ENCODE results near the gene FTO. TPM values are rescaled to one million over a fixed set of nuclear protein-coding genes. Genes with fewer than 3 reads are reported as not detected.

The FTO gene
- total and polyA plus RNA-seq, 3 donors from 2014 or later, result 32.4 to 64.7 (median 50.3) TPM

DNA sequence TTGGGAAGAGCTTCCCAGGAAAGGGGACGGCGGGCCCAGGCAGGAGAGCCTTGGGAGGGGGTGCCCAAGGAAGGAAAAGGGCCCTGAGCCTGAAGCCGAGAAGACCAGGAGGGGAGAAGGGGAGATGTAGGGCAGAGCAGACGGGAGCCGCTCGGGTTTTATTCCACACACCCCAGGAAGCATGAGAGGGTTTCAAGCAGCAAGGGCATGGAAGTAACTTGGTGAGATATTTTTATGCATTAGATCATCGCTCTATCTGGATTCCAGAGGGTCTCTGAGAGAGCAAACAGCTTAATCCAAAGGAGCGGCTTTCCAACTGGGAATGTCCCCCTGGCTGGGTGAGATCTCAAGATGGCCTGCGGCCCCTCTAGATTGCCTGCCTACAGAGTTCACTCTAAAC is 411.6 kb downstream of the FTO start:
- Histone ChIP-seq H3K4me3 (no peak overlapping the region), H3K9me3 (no peaks in the 10 kb centered on the region), H3K27me3 (no peaks in the 10 kb centered on the region), H3K27ac (no peak overlapping the region), H3K36me3 (ENCODE audit: low read depth, missing control alignments) (no peaks in the 10 kb centered on the region), H3K4me1 (no peaks in the 10 kb centered on the region)
- no peak for DNase-seq
- 91 to 92% methylated on average over 9 of the region's 9 CpGs for WGBS, 2 donors
- intact Hi-C loops (cut with DNase I; ENCODE audit: low total_unique reads), result loop anchor here (5.0 kb wide), 1 partner anchor 987 kb away; no protein-coding TSS in a partner anchor
- TF ChIP-seq POLR2A (IDR thresholded peaks at IDR 0.05), result no peak
- TF ChIP-seq, protein P1, sequence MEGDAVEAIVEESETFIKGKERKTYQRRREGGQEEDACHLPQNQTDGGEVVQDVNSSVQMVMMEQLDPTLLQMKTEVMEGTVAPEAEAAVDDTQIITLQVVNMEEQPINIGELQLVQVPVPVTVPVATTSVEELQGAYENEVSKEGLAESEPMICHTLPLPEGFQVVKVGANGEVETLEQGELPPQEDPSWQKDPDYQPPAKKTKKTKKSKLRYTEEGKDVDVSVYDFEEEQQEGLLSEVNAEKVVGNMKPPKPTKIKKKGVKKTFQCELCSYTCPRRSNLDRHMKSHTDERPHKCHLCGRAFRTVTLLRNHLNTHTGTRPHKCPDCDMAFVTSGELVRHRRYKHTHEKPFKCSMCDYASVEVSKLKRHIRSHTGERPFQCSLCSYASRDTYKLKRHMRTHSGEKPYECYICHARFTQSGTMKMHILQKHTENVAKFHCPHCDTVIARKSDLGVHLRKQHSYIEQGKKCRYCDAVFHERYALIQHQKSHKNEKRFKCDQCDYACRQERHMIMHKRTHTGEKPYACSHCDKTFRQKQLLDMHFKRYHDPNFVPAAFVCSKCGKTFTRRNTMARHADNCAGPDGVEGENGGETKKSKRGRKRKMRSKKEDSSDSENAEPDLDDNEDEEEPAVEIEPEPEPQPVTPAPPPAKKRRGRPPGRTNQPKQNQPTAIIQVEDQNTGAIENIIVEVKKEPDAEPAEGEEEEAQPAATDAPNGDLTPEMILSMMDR (IDR thresholded peaks at IDR 0.05), result no peak

DNA sequence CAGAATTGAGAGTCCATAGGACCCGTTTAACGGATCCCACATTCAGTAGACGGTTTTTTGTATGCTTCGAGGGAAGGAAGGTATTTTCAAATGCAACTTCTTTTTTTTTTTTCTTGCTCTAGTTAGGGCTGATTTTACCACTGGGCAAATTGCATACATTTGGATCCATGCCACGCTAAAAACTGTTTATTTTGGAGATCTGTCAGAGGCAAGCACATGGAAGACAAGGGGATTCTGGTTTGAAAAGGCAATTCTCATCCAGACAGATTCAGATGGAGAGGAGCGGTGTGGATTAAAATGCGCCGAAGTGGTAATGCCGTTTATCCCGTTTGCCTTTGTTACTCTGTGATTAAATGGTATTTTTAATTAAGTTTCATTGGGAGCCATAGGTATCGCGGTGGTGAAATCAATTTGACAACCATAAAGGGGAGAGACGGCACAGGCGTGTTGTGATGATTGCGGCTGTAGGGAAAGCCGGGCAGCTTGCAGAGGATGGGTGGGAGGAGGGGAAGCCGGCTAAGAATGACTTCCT is 412.2 kb downstream of the FTO start:
- no peaks in the 10 kb centered on the region for H3K36me3 ChIP-seq (ENCODE audit: low read depth, missing control alignments)

DNA sequence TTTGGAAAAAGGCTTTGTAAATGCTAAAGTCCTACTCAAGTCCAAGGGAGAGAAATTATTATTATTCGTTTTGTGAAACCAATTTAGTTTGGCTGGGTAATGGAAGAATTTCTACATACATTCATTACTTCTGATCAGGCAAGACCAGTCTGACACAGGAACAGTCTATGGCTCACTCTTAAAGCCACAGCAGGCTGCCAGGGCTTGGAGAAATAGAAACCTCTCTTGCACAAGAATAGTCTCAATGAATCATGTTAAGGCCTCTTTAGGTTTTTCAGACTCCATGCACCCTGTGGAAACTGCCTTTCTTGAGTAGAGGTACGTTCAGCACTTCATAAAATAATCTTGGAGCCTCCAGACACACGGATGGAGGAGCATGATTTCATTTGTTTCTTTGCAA is 414.9 kb downstream of the FTO start:
- intact Hi-C loops (cut with DNase I; ENCODE audit: low total_unique reads), result loop anchor here (5.0 kb wide), 1 partner anchor 983 kb away; no protein-coding TSS in a partner anchor
- Histone ChIP-seq H3K27me3 (no peaks in the 10 kb centered on the region), H3K36me3 (ENCODE audit: low read depth, missing control alignments) (no peaks in the 10 kb centered on the region), H3K9me3 (no peaks in the 10 kb centered on the region), H3K27ac (no peak overlapping the region), H3K4me3 (no peak overlapping the region), H3K4me1 (no peaks in the 10 kb centered on the region)
- DNase-seq, result no peak
- 82 to 91% methylated on average over 3 of the region's 3 CpGs for WGBS, 2 donors
- TF ChIP-seq POLR2A (IDR thresholded peaks at IDR 0.05), result no peak

More for the DNA sequence above, 412.2 kb downstream of the FTO start:
- H3K4me1 ChIP-seq, result no peaks in the 10 kb centered on the region
- H3K9me3 ChIP-seq, result no peaks in the 10 kb centered on the region
- TF ChIP-seq POLR2A (IDR thresholded peaks at IDR 0.05), result no peak
- TF ChIP-seq, protein P1 (IDR thresholded peaks at IDR 0.05), result no peak
- no peak overlapping the region for H3K27ac ChIP-seq
- 60 to 76% methylated on average over 17 of the region's 17 CpGs for WGBS, 2 donors
- intact Hi-C loops (cut with DNase I; ENCODE audit: low total_unique reads), result loop anchor here (5.0 kb wide), 1 partner anchor 986 kb away; no protein-coding TSS in a partner anchor
- H3K4me3 ChIP-seq, result no peak overlapping the region
- DNase-seq, result no peak
- H3K27me3 ChIP-seq, result no peaks in the 10 kb centered on the region

DNA sequence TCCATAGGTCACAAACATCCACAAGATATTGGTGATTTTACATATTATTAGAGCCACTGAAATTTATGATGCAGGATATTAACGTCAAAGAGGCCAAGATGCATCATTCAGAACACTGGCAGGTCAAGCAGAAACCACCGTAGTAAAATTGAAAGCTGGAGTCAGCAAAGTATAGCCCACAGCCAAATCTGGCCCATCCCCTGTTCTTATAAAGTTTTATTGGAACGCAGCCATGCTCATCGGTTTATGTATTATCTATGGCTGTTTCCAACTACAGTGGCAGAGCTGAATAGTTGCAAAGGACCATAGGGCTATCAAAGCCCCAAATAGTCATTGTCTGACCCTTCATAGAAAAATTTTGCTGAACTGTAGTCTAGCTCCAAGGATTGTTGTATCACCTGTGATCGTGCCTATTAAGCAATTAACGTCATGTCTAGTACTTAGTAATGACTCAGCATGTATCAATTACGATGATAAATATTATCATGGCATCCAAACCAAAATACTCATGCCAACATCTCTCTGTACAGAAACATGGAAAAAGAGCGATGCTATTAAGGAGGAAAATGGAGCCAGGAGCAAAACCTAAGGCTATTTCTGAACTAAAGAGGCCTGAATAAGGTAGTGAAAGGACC is 417.0 kb downstream of the FTO start:
- DNase-seq, result no peak
- WGBS, 2 donors, result 71 to 81% methylated on average over 8 of the region's 8 CpGs

DNA sequence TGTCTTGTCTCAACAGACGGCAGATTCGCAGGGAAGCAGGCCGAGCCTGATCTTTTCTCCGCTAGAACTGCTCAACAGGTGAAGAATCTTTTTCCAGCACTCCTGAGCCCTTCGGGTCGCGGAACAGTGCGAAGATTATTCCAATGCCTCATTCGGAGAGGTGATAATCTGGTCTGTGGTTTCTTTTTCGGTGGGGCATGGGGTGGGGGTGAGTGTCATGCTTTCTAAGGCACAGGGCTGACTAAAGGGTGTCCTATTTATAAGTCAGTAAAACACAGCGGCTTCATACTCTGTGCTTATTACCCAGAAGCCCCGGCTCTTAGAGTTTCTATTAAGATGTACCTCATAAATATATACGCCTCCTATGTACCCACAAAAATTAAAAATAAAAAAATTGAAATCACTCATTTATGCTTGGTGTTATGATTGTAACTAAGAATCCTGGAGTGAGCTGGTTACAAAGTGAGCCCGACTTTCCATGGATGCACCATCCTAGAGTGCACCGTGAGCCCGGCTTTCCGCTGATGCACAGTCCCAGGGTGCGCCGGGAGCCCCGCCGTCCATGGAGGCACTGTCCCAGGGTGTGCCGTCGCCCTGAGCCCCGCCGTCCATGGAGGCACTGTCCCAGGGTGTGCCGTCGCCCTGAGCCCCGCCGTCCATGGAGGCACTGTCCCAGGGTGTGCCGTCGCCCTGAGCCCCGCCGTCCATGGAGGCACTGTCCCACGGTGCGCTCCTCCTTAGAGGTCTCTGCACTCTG is 417.8 kb downstream of the FTO start:
- Histone ChIP-seq H3K9me3 (no peaks in the 10 kb centered on the region), H3K27ac (no peak overlapping the region), H3K4me1 (no peaks in the 10 kb centered on the region), H3K27me3 (no peaks in the 10 kb centered on the region), H3K4me3 (no peak overlapping the region), H3K36me3 (ENCODE audit: low read depth, missing control alignments) (no peaks in the 10 kb centered on the region)
- DNase-seq, result no peak
- TF ChIP-seq, protein P1 (IDR thresholded peaks at IDR 0.05), result no peak
- TF ChIP-seq POLR2A (IDR thresholded peaks at IDR 0.05), result no peak
- 73 to 83% methylated on average over 35 of the region's 35 CpGs for WGBS, 2 donors
- intact Hi-C loops (cut with DNase I; ENCODE audit: low total_unique reads), result no loop called here

More for the DNA sequence above, 417.0 kb downstream of the FTO start:
- H3K4me1 ChIP-seq, result no peaks in the 10 kb centered on the region
- no peaks in the 10 kb centered on the region for H3K27me3 ChIP-seq
- no peak overlapping the region for H3K4me3 ChIP-seq
- H3K9me3 ChIP-seq, result no peaks in the 10 kb centered on the region
- H3K27ac ChIP-seq, result no peak overlapping the region
- no peaks in the 10 kb centered on the region for H3K36me3 ChIP-seq (ENCODE audit: low read depth, missing control alignments)
- TF ChIP-seq, protein P1 (IDR thresholded peaks at IDR 0.05), result no peak
- no peak for TF ChIP-seq POLR2A (IDR thresholded peaks at IDR 0.05)
- intact Hi-C loops (cut with DNase I; ENCODE audit: low total_unique reads), result no loop called here

Measured in testis (tissue), 3 donors.